ENCODE measurements around the gene PHKA1. TPM values are rescaled to one million over a fixed set of nuclear protein-coding genes. Genes with fewer than 3 reads are reported as not detected.

Gene PHKA1
- total and polyA plus RNA-seq, 2 donors (not counting 3 experiments of a cell fraction or from before 2014, with no cell fraction given): 3.3 to 5.5 TPM

DNA sequence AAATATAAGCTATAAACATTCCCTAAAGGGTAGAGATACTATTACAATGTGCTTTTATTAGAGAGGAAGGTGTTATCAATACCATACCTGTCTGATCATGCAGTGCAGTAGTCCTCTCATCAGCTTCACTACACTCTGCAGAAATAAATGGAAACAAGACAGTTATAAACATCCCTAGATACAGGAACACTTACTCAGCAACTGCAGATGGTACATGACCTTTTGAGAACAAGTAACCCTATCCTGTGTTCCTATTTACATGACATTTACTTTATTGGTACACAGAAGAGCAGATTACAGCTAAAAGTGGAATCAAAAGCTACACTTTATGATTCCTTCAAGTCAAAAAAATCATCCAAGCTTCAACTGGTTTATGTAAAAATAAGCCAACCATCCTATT lies 9.0 kb downstream of the PHKA1 start:
- POLR2A ChIA-PET: no interaction called here

More for the DNA sequence above, 9.0 kb downstream of the PHKA1 start:
- Histone ChIP-seq H4K20me1 (replicated peaks; ENCODE audit: control insufficient read depth, extremely low read depth, insufficient read depth, low read length) (no peaks in the 10 kb centered on the region), H3K9ac (replicated peaks; ENCODE audit: extremely low read depth, insufficient read depth, low read length) (no peak overlapping the region), H3K36me3 (ENCODE audit: control insufficient read depth in 2 of 2, extremely low read depth in 1 of 2, insufficient read depth in 2 of 2, low read length in 2 of 2) (no peaks in the 10 kb centered on the region), H3K27me3 (ENCODE audit: control insufficient read depth in 2 of 2, insufficient read depth in 2 of 2, low read length in 2 of 2) (no peaks in the 10 kb centered on the region), H3K27ac (ENCODE audit: insufficient read depth, low read depth, low read length) (no peak overlapping the region), H2AFZ (ENCODE audit: low read depth, low read length) (no peak overlapping the region), H3K79me2 (ENCODE audit: control insufficient read depth, insufficient read depth, low read length) (no peaks in the 10 kb centered on the region), H3K4me3 (replicated peaks in 1 of 3; ENCODE audit: insufficient read depth in 1 of 3, low read depth in 1 of 3, low read length in 3 of 3) (no peak overlapping the region), H3K9me1 (replicated peaks; ENCODE audit: control insufficient read depth, extremely low read depth, insufficient read depth, low read length) (no peaks in the 10 kb centered on the region), H3K4me2 (ENCODE audit: insufficient read depth, low read length) (no peak overlapping the region), H3K4me1 (ENCODE audit: control insufficient read depth, extremely low read depth, insufficient read depth, low read length) (no peaks in the 10 kb centered on the region), H3K9me3 (replicated peaks; ENCODE audit: control insufficient read depth, insufficient read depth, low read length) (no peaks in the 10 kb centered on the region)
- DNase-seq (ENCODE audit: low read depth, low spot score) (no peak), FAIRE-seq (peak; percentile 8)
- no peak for TF ChIP-seq FOS (IDR thresholded peaks at IDR 0.05; ENCODE audit: borderline replicate concordance, insufficient read depth, low read length)
- TF ChIP-seq JUN (IDR thresholded peaks at IDR 0.05; ENCODE audit: borderline replicate concordance, insufficient read depth, insufficient read length, low read depth): no peak
- TF ChIP-seq GATA2 (IDR thresholded peaks at IDR 0.05; ENCODE audit: insufficient read depth, insufficient read length, low read depth, low read length): no peak
- TF ChIP-seq, protein P1, sequence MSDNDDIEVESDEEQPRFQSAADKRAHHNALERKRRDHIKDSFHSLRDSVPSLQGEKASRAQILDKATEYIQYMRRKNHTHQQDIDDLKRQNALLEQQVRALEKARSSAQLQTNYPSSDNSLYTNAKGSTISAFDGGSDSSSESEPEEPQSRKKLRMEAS (IDR thresholded peaks at IDR 0.05; ENCODE audit: insufficient read depth, insufficient read length): no peak
- TF ChIP-seq, protein P2, sequence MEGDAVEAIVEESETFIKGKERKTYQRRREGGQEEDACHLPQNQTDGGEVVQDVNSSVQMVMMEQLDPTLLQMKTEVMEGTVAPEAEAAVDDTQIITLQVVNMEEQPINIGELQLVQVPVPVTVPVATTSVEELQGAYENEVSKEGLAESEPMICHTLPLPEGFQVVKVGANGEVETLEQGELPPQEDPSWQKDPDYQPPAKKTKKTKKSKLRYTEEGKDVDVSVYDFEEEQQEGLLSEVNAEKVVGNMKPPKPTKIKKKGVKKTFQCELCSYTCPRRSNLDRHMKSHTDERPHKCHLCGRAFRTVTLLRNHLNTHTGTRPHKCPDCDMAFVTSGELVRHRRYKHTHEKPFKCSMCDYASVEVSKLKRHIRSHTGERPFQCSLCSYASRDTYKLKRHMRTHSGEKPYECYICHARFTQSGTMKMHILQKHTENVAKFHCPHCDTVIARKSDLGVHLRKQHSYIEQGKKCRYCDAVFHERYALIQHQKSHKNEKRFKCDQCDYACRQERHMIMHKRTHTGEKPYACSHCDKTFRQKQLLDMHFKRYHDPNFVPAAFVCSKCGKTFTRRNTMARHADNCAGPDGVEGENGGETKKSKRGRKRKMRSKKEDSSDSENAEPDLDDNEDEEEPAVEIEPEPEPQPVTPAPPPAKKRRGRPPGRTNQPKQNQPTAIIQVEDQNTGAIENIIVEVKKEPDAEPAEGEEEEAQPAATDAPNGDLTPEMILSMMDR (IDR thresholded peaks at IDR 0.05; ENCODE audit: extremely low read depth in 1 of 2, insufficient read depth in 1 of 2, low read depth in 1 of 2, low read length in 2 of 2): no peak
- no peak for TF ChIP-seq POLR2A (IDR thresholded peaks at IDR 0.05; ENCODE audit: low read depth, low read length)
- TF ChIP-seq EZH2 (IDR thresholded peaks at IDR 0.05; ENCODE audit: borderline replicate concordance, low read depth, low read length, severe bottlenecking): no peak
- TF ChIP-seq MYC (IDR thresholded peaks at IDR 0.05; ENCODE audit: low read depth, low read length): no peak
- no peak for TF ChIP-seq POLR2AphosphoS5 (IDR thresholded peaks at IDR 0.05; ENCODE audit: insufficient read depth, low read depth, low read length)
- intact Hi-C loops (cut with micrococcal nuclease) (no loop called here), dilution Hi-C loops (cut with MboI; ENCODE audit: extremely low pct_ligation_motif_present, low sequenced_read_pairs) (no loop called here)
- no TSS peak for BruUV-seq (replicated peaks)
- CTCF ChIA-PET: no interaction called here

Data from endothelial cell of umbilical vein (primary cell).